HT1080 (cell line): Measurements from ENCODE around the gene ZBTB46. TPM values are rescaled to one million over a fixed set of nuclear protein-coding genes. Genes with fewer than 3 reads are reported as not detected.
"Not testable (repeated sequence)": the region's sequence is repeated elsewhere in the genome, so short reads cannot be mapped to it uniquely, and the experiment has no call there.

Source experiments
- DNase-seq: peaks from one replicate; pipeline ENCODE4 v3.0.0-alpha.2; 2015; ENCODE audit warnings: low read depth
- polyA plus RNA-seq, 2 experiments: library from polyadenylated mRNA; depleted of rRNA; stranded (reverse); fragments of >200 nt; gene quantifications; 2 replicates each; pipeline ENCODE4 v1.2.3, GENCODE V29; 2015
- total RNA-seq: library from RNA; depleted of rRNA; stranded (reverse); fragments of >200 nt; shearing (Covaris generic); gene quantifications from 2 replicates; pipeline ENCODE4 v1.2.3, GENCODE V29; 2014; rRNA removed

Gene ZBTB46
- total RNA-seq = 0.19 and 0.20 TPM in 2 replicates
- polyA plus RNA-seq (2015; cell fraction: cytosol; rRNA removed) = 0.36 and 0.49 TPM in 2 replicates
- polyA plus RNA-seq (2015; cell fraction: nucleus; rRNA removed) = 0.29 and 0.66 TPM in 2 replicates

- no peak for DNase-seq
These were observed at the start of gene ZBTB46 for GRCh38 chr20:63830841-63831588. Gene ZBTB46 (minus strand): TSS chr20:63831264. CDS start chr20:63790757, 40,507 bp downstream.

GRCh38 chr20:63878899-63879663 is 48.0 kb upstream of the ZBTB46 start:
- DNase-seq = no peak

DNA sequence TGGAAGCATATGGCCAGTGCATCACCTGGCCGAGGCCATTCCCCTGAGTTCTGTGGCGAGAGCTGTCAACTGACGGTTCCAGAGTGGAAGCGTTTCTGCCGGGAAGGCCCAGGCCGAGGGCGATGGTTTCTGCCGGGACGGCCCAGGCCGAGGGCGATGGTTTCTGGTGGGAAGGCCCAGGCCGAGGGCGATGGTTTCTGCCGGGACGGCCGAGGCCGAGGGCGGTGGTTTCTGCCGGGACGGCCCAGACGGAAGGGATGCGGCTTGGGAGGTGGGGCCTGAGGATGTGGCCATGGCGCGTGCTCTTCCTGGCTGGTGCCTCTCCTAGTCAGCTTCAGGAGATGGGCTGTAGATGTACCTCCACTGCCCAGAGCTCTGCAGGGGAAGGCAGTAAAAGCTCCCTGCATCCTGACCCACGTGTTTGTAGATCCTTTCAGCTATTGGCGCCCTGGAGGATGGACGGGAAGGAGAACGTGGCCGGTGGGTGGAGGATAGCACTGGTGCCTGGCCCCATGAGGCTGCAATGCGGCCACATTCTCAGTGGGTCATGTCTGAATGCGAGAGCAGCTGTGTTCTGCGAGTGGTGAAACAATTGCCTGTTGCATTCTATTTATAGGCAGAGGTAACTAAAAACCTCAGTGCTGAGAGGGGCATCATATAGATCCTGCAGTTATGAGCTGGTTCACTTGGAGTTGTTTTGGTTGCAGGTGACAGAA is 46.8 kb upstream of the ZBTB46 start:
- DNase-seq = no peak

DNA sequence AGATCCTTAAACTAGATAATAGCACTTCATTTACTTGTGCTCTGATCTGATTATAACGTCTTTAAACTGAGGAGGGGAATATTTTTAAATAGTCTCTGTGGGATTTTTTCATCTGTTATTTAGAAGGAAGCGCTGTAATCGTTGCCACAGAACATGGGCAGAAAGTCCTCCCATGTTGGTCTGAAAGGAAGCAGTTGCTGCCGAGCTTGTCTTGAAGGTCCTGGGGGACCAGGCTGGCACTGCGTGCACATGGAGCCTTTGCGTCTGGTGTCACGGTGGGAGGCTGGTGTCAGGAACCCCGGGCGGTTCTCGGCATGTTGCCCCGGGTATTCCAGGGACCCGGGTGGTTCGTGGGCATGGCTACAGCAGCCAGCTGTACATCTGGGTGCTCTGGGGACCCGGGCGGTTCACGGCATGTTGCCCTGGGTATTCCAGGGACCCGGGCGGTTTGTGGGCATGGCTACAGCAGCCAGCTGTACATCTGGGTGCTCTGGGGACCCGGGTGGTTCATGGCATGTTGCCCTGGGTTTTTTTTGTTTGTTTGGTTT is 45.5 kb upstream of the ZBTB46 start:
- no peak for DNase-seq

GRCh38 chr20:63874241-63874640 is 43.2 kb upstream of the ZBTB46 start:
- DNase-seq = not testable (repeated sequence)

GRCh38 chr20:63873477-63873971 is 42.5 kb upstream of the ZBTB46 start:
- DNase-seq = peak; percentile 96

GRCh38 chr20:63868264-63868663 is 37.2 kb upstream of the ZBTB46 start:
- no peak for DNase-seq

- DNase-seq = not testable (repeated sequence)
These were observed 36.0 kb upstream of the ZBTB46 start for GRCh38 chr20:63867042-63867441.

DNA sequence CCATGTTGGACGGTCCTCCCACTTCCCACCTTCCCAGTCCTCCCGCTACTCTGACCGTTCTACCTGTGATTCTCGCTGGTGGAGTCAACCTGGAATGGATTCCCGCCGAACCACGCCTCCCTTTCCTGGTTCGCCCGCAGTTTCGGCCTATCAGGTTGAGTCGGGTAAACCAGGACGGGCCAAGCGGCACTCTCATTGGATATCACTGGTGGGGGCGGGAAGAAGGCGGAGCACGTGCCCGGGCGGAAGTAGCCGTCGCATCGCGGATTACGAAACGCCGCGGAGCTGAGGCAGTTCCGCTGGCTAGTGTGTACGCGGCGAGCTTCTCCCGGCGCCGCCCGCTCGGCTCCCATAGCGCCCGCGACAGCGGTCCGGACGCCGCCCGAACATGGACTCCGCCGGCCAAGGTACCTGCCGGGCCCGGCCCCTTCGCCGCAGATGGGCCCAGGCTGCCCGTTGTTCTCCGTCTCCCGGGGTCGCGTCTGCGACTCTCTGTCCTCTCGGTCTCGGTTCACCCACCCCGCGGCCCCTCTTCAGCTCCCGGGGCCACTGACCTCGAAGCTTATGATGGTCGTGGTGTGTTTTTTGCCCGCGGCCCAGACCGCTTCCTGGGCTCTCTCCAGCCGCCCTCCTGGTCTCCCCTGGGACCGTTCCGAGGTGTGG is 34.0 kb upstream of the ZBTB46 start, which contains the start of gene TPD52L2:
TSS of gene TPD52L2 (plus strand) at position 293 of the 663 bp plus-strand sequence. CDS start at position 389, 96 bp downstream.
- peak; percentile 98 for DNase-seq

DNA sequence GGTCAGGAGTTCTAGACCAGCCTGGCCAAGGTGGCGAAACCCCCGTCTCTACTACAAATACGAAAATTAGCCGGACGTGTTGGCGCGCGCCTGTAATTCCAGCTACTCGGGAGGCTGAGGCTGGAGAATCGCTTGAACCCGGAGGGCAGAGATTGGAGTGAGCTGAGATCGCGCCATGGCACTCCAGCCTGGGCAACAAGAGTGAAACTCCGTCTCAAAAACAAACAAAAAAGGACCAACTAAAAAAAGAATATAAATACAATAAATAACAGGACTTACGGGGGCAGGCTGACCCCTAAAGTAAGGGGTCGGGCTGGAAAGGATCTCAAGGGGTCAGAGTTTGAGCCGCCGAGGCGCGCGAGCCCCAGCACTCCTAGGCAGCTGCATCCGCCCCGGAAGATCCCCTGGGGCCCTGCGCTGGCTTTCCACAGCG is 33.5 kb upstream of the ZBTB46 start:
- DNase-seq = no peak

DNA sequence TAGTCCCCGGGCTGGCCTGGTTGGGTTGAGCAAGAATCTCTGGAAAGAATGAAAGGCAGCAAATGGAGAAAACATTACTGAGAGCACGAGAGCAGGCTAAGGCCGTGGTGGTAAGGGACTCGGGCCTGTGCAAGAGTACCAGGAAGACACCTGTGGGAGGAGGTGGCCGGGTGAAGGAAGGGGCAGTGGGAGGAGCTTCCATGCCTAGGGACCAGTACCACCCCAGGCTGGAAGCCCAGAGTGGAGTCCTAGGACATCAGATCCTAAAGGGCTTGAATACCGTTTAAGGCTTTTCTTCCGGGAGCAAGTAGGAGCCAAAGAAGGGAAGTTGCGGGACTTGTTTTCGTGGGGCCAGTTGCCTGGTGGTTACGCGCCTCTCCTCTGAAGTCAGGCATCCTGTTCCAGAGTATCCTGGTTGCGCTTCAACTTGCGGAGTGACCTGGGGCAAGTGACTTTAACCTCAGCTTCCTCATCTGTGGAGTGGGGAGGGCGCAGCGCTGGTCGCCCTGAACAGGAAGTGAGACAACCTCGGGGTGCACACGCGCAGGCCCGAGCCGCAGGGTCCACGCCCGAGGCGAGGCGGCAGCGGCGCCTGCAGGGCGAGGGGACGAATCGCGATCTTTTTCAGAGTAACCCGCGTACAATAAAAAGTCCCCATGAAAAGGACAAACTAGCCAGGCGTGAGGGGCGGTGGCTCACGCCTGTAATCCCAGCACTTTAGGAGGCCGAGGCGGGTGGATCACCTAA is 32.9 kb upstream of the ZBTB46 start:
- peak; percentile 84 for DNase-seq

DNA sequence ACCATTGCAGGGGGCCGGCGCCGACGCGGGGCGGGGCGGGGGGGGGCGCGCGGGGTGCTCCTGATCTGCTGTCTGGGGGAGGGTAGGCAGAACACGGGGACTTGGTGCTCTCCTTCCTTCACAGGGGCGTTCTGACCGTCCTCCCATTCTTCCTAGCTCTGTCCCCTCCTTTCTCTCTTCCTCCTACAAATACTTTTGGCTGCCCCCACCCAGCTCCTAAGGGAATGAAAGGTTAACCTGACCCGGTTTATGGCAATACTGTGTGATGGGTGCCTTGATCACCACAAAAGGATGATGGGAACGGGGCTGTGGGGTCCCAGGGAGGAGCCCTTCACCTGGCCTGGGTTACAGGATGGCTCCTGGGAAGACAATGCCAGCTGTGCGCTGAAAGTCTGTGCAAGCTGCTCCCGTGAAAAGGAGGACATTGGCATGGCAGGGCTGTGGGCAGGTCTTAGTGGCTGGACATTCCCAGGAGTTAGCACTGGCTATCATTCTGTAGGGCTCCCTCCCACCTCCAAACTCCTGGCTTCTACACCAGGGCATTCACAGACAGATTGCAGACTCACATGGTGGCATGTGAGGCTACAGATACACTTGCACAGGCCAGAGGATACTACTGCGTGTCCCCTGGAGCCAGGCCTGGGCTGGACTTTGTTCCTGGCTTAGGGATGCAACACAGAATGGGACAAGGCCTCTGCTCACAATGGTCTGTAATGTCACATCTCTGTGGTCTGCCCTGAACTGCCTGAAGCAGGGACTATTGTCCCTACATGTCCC is 32.1 kb upstream of the ZBTB46 start:
- DNase-seq = no peak

DNA sequence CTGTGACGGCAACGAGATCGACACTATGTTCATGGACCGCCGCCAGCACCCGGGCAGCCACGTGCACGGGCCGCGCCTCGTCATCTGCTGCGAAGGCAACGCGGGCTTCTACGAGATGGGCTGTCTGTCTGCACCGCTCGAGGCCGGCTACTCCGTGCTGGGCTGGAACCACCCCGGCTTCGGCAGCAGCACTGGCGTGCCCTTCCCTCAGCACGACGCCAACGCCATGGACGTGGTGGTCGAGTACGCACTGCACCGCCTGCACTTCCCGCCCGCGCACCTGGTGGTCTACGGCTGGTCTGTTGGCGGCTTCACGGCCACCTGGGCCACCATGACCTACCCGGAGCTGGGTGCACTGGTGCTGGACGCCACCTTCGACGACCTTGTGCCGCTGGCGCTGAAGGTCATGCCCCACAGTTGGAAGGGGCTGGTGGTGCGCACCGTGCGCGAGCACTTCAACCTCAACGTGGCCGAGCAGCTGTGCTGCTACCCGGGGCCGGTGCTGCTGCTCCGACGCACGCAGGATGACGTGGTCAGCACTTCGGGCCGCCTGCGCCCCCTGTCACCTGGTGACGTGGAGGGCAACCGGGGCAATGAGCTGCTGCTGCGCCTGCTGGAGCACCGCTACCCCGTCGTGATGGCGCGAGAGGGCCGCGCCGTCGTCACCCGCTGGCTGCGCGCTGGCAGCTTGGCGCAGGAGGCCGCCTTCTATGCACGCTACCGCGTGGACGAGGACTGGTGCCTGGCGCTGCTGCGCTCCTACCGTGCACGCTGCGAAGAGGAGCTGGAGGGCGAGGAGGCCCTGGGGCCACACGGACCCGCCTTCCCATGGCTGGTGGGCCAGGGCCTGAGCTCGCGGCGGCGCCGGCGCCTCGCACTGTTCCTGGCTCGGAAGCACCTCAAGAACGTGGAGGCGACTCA is 31.2 kb upstream of the ZBTB46 start:
- DNase-seq = no peak

DNA sequence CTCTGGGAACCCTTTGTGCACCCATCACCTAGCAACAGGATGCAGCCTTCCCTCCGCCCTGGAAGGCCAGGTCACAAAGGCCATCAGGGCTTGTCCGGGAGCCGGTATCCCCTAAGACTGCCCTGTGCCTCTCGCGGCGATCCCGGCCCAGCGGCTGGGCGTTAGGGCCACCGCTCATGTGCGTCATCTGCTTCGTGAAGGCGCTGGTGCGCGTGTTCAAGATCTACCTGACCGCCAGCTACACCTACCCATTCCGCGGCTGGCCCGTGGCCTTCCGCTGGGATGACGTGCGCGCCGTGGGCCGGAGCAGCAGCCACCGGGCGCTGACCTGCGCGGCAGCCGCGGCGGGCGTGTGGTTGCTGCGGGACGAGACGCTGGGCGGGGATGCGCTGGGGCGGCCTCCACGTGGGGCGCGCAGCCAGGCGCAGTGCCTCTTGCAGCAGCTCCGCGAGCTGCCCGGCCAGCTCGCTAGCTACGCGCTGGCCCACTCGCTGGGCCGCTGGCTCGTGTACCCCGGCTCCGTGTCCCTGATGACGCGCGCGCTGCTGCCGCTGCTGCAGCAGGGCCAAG is 30.4 kb upstream of the ZBTB46 start, which contains the start of gene ABHD16B:
TSS of gene ABHD16B (plus strand) at position 134 of the 570 bp plus-strand sequence. CDS start at position 177, 43 bp downstream.
- DNase-seq = no peak

DNA sequence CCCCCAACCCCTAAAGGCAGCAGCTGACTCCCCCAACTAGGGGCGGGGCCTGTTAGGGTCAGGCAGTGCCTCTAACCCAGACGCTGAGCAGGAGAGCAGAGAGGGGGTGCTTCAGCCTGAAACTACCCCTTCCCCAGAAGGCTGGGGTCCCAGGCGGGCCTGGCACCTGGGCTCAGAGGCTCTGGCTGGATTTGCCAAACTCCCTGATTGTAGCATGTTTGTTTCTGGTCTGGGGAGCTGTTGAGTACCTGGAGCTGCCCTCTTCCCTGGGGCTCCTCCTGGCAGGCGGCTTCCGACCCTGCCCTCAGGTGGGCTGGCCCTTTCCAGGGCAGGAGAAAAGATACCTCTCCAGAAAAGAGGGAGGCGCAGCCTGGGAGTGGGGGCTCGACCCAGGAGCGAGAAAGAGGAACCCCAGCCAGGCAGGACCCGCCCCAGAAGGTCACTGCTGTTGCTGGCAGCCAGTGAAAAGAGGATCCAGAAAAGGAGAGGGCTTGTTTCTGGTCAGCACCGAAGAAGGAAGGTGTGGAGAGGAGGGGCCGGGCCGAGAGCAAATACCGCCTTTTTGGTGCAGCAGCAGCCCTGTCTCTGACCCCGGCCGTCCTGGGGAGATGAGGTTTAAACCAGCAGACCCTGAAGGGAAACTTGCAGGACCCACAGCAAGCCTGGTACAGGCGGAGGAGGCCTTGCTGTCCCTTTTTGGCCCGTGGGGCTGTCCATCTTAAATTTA is 29.4 kb upstream of the ZBTB46 start:
- DNase-seq = no peak

DNA sequence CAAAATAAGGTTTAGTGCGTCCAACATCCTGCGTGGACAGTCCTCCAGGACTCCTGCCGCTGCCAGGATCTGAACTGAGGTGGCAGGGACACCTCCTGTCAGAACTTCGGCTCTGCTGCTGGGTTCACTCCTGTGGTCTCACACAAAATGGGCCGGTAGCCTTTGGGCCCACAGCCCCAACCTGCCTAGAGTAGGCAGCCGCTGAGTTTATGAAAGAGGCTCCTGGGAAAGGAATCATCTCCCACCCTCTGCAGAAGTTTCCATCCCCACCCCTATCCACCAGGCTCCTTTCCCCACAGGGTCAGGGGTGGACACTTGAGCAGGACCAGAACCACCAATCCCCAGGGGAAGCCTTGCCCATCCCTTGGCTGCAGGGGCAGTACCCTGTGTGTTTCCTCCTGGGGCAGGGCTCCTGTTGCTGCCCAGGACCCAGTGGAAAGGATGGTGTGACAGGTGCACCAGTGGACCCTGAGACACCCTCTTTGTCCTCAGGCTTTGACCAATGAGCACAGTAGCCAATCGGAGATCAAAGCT is 28.2 kb upstream of the ZBTB46 start:
- DNase-seq = no peak
